Stimulated activated CD8-positive, alpha-beta memory T cell treated with anti-CD3 and anti-CD28 coated beads, Interleukin-4, amount 100 ng/mL, for 1 hour (primary cell): ENCODE measurements around the gene YPEL1.
"Not testable (repeated sequence)": the region's sequence is repeated elsewhere in the genome, so short reads cannot be mapped to it uniquely, and the experiment has no call there.

Experiments used
- DNase-seq, 2 donors: peaks; one replicate each; pipeline ENCODE4 v3.0.0-alpha.2; 2020; ENCODE audit warnings: low read depth in 2 of 2, low spot score in 1 of 2

The YPEL1 gene

DNA sequence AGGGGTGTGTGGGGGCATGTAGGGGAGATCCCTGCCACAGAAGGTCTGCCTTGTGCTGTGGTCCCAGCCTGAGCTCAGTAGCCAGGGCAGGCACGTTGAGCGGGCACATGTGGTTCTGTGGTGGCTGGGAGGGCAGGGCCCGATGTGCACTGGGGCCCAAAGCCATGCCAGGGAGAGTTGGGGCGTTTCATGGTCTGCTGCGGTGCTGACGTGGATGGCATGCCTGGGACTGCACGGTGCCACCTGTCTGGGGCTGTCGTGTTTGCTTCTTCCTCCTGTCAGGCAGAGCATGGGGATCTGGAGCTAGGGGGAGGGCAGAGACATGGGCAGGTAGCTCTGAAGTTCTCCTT is 50.5 kb downstream of the YPEL1 start:
- DNase-seq = no peak

DNA sequence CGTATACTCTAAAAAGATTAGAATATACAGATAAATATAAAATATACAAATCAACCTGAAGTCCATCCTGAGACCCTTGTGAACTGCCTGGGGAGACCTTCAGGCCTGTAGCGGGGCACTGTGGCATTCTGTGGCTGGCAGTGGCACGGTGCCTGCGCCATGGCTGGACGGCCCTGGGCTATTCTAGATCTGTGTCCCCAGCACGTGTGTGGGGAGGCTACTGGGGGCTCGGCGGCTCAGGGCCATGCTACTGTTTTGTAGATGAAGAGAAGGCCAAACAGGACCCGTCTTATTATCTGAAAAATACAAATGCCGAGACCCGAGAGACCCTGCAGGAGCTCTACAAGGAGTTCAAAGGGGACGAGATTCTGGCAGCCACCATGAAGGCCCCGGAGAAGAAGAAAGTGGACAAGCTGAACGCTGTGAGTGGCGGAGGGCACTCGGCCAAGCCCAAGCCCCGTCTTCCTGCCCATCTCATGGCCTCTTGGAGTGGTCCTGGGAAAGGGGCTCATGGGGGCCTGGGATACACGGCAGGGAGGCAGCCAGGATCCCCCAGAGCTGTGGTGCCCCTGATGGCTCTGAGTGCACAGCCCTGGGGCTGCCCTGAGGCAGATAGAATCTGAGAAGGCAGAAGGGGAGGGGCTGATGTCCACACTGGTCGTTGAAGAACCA is 51.0 kb downstream of the YPEL1 start:
- DNase-seq = no peak

DNA sequence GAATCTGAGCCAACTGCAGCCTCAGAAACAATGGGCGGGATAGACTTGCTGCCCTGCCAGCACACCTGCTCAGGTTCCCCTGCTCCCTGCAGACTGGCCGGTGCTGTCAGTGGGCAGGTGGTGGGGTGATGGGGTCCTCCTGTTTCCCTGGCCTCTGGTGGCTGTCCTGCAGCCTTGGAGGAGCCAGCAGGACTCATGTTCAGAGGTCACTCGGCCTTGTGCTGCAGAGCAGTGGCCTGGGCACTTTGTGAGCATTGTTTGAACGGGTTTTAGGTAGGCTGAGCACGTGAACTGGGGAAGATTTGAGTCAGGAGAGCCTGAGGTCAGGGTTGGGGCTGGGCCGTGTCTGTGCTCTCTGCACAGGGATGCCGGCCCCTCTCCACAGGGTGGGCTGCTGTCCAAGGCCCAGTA is 52.2 kb downstream of the YPEL1 start:
- DNase-seq = no peak

DNA sequence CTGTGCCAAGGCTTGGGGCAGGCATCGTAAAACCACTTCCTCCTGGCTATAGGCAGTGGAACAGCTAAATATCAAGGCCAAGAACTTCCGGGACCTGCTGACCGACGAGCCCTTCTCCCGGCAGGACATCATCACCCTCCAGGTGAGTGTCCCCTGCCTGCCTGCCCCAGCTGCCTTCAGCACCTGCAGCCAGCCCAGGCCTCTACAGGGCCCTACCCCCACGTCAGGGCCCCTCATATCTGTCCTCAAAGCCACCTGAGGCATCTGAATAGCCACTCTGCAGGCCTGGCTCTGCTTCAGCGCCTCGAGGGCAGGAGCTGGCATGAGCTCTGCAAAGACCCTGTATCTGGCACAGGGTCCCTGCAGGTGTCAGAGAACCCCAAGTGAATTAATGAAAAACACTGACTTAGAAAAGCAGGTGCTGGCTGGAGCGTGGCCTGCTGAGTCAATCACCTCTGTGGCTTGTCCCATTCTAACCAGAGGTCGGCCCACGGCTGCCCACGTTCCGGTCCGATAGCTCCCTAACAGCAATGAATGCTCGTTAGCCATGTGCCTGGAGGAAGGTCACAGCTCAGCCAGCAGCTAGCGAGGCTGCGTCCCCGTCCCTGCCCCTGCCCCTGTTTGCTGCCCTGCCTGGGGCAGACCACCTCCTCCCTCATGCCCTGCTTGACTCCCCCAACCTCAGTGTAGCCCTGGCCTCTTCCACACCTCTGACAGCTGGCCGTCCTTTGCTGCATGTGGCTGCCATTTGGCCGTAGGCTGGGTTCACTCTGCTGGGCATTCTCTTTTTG is 53.0 kb downstream of the YPEL1 start:
- DNase-seq = no peak

DNA sequence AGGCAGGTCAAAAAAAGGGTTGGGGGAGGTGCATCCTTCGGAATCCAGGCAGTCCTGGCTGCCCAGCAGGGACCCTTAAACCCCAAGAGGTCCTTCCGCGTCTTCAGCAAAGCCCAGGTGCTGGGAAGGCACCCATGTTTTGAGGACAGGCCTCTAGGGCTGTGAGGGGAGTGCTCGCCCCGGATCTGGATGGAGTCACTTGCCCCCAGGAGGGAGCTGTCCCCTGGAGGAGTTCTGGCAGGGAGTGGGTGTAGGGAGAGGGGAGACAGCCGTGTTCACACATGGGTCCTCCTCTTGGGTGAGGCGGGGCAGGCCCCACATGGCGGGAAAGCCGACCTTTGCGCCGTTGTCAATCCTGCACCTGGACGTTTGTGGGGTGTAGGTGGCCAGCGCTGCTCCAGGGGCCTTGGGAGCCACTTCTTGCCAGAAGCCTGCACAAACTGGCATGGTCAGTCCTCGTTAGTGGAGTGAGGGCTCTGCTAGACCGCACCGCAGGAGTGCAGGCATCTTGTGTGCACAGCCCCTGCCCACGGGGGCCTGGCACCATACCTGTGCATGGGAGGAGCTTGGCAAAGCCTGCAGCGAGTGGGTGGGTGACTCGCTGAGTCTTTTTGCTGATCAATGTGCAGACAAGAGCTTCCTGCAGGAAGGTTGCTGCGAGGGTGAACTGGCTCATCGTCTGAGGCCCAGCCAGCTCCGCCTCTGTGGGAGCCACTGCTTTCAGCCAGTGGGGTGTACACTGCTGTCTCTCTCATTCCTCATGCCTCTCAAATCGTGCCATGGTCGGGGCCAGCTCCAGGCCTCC is 53.8 kb downstream of the YPEL1 start:
- no peak for DNase-seq

DNA sequence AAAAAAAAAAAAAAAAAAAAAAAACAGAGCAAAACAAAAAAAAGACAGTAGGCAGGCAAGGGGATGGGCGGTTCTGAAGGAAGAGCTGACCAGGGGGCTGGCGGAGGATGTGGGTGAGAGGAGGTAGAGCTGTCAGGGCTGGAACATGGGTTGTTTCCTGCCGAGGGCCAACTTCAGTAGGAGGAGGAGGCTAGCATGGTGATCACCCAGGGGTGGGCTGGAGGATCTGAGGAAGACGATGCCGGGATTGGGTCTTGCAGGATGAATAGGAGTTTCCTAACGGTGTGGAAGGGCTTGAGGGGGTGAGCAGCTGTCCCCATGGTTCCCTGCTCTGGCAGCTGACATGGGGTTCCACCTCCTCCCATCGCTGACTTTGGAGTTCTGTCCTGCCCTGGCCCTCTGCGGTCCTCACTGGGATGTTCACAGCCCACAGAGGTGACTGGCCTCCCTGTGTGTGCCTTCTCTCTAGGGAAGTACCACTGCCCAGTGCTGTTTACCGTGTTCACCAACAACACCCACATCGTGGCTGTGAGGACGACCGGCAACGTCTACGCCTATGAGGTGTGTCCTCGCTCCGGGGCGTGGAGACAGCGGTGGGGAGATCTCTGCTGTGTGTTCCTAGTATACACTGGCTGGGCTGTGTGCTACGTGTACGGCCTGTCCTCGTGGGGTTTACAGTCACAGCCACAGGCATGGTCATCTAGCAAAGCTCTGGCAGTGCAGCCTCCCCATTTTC is 54.6 kb downstream of the YPEL1 start:
- no peak for DNase-seq

- DNase-seq = no peak
Measured at GRCh38 chr22:21679383-21679782, 56.2 kb downstream of the YPEL1 start.

DNA sequence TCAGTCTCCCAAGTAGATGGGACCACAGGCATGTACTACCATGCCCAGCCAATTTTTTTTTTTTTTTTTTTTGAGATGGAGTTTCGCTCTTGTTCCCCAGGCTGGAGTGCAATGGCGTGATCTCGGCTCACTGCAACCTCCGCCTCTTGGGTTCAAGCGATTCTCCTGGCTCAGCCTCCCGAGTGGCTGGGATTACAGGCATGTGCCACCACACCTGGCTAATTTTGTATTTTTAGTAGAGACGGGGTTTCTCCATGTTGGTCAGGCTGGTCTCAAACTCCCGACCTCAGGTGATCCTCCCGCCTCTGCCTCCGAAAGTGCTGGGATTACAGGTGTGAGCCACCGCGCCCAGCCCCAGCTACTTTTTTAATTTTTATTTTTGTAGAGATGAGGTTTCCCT is 56.8 kb downstream of the YPEL1 start:
- DNase-seq = not testable (repeated sequence)

- DNase-seq = no peak
Measured at GRCh38 chr22:21677606-21678443, 57.8 kb downstream of the YPEL1 start.

DNA sequence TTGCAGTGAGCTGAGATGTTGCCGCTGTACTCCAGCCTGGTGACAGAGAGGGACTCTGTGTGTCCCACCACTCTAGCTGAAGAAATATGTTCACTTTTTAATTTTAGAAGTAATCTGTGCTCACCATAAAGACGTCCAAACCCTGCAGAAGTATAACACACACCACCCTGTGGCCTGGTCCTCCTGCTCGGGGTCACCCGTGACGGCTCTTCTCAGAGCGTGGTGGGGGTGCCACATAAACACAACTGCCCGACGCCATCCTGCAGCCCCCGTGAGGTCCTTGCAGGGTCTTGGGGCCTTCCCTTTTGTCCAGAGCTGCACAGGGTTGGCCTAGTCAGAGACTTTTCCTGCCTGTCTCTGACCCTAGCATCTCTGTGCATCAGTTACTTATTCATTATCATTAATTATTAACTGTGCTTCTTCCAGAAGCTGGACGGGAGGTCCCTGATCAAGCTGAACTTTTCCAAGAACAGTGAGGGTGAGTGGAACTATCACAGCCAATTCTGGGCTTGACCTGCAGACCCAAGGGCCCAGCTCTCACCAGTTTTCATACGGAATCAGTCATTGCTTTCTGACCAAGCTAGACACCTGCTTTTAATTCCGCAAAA is 60.9 kb downstream of the YPEL1 start:
- no peak for DNase-seq

DNA sequence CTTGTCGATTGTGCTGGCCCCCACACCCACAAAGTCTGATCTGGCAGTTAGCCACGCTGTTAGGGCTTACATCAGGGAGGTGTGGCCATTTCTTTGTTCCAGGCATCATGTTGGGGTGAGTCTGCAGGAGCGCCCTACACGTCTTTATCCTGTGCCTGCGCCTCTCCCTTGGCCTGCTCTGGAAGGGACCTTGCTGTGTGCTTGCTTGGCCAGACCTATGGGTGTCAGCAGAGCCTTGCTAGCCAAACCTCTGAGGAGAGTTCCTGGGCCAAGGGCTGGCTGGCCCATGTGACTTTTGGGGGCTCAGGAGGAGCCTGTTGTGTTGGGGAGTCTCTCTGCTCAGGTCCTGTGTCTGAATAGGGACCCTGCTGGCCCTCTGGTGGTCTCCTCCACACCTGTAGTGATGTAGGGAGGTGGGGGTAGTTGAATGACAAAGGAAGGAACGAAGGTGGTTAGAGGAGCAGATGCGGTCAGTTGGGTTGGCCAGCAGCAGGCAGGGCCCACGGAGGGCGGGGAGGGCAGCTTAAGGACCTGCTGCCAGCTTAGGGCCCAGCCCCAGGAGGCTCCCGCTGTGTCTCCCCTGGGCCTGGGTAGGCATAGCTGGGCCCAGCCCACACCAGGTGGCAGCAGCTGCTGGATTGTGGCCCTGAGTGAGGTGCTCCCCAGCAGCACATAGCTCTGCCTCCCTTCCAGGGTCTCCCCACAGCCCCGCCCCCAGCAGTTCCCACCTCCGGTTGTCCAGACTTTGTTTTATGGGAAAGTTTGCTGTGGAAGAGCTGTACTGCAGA is 61.9 kb downstream of the YPEL1 start:
- DNase-seq = no peak

GRCh38 chr22:21672107-21672629 is 63.4 kb downstream of the YPEL1 start:
- DNase-seq = no peak

DNA sequence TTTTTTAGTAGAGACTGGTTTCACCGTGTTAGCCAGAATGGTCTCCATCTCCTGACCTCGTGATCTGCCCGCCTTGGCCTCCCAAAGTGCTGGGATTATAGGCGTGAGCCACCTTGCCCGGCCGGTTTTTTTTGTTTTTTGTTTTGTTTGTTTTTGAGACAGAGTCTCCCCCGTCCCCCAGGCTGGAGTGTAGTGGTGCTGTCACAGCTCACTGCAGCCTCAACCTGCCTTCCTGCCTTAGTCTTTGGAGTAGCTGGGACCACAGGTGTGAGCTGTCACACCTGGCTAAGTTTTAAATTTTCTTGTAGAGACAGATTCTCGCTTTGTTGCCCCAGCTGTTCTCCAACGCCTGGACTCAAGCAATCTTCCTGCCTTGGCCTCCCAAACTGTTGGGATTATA is 66.6 kb downstream of the YPEL1 start:
- no peak for DNase-seq

DNA sequence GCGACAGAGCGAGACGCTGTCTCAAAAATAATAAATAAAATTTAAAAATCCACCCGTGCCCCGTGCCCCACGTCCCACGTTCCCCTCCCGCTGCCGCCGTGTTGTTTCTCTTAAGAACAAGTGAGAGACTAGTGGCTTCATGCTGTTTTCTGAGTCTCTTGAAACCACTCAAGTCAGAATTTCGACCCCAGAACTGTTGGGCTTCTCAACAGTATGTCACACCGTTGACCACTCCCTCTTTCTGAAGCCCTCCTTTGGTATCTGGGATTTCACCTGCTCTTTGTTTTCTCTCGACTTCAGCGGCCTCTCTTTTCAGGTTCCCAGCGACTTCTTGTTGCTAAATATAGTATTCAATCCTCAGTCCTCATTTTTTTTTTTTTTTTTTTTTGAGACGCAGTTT is 68.8 kb downstream of the YPEL1 start:
- DNase-seq = no peak

DNA sequence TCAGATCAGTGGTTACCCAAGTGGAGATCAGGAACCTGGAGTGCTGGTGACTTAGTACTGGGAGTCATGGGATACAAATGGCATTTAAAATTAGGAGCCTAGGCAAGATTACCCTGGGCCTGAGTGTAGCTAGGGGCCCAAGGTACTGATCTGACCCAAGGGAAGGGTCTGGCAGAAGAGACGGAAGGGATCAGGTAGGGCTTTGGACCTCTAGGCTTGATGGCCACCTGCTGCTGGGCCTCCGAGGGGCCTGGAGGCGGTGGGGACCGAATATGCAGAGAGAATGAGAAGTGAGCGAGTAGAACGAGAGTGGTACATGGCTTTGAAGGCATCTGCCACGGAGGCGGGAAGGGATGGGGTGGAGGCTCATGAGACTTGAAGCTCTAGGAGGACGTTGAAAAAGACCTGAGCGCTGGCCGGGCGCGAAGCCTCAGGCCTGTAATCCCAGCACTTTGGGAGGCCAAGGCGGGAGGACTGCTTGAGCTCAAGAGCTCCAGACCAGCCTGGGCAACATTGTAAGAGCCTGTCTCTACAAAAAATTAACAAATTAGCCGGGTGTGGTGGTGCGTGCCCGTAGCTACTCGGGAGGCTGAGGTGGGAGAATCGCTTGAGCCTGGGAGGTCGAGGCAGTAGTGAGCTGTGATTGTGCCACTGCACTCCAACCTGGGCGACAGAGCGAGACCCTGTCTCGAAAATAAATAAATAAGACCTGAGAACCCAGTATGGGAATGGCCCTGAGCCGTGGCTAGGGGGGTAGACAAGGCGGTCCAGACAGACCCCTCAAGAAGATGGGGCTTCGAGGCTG is 70.3 kb downstream of the YPEL1 start:
- no peak for DNase-seq

- DNase-seq = no peak
Measured at GRCh38 chr22:21663738-21664137, 71.9 kb downstream of the YPEL1 start.

- DNase-seq = no peak
Measured at GRCh38 chr22:21661991-21662390, 73.6 kb downstream of the YPEL1 start.

DNA sequence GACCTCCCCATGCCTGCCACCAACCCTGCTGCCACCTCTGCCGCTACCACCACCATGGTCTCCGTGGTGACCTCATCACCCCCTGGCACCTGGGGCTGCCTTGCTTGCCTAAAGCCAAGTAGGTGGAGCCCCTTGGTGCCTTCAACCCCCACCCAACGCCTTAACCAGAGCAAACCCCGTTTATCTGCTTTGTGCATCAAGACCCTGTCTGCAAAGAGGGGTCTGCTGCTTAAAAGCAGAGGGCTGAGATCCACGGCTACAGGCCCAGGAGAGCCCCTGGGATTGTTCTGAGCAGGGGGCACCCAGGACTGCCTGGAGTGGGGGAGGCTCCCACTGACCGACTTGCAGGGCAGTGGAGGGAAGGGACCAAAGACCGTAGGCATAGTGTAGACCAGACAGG is 74.7 kb downstream of the YPEL1 start:
- no peak for DNase-seq
